H1 (cell line): ENCODE data around the gene SPAG16. TPM values are rescaled to one million over a fixed set of nuclear protein-coding genes. Genes with fewer than 3 reads are reported as not detected.

ENCODE experiments used
- CTCF ChIA-PET: fragments of 300-600 bp; sonication (Branson Sonifier 250); formaldehyde crosslinking; loops from one replicate; lab custom pipeline; 2021; ENCODE audit not compliant: partially characterized antibody; lab: Charles Lee
- POLR2A ChIA-PET: fragments of 300-600 bp; sonication (Branson Sonifier 250); formaldehyde crosslinking; loops from one replicate; lab custom pipeline; 2021; ENCODE audit warnings: inconsistent platforms; ENCODE audit not compliant: partially characterized antibody; lab: Charles Lee
- DNase-seq, 2 experiments: peaks; one replicate each; pipeline versions ENCODE4 v3.0.0 to v3.0.0-alpha.2; 2010 to 2022; ENCODE audit warnings: low spot score in 2 of 2, low read depth in 1 of 2, mixed read lengths in 1 of 2
- FAIRE-seq: peaks from 2 replicates; lab custom pipeline; 2011; peaks lifted over from hg19 to GRCh38; lab: Jason Lieb, UNC
- H2AFZ ChIP-seq: 2 replicates; pipeline ENCODE4 v1.8.1; 2012; ENCODE audit warnings: low read length, inconsistent platforms
- H2AK5ac ChIP-seq: 2 replicates; pipeline ENCODE4 v1.6.1; 2013; ENCODE audit warnings: low read depth, low read length
- H2BK120ac ChIP-seq: replicated peaks from 2 replicates; pipeline ENCODE3; 2013; ENCODE audit warnings: low read depth, low read length, inconsistent platforms
- H2BK12ac ChIP-seq: 2 replicates; pipeline ENCODE4 v1.6.1; 2013; ENCODE audit warnings: low read depth, low read length
- H2BK15ac ChIP-seq: 2 replicates; pipeline ENCODE4 v1.6.1; 2013; ENCODE audit warnings: low read length
- H2BK20ac ChIP-seq: 2 replicates; pipeline ENCODE4 v1.6.1; 2013; ENCODE audit warnings: low read length
- H2BK5ac ChIP-seq: 2 replicates; pipeline ENCODE4 v1.6.1; 2013; ENCODE audit warnings: low read depth, low read length
- H3K14ac ChIP-seq: 2 replicates; pipeline ENCODE4 v1.6.1; 2013; ENCODE audit warnings: inconsistent platforms; ENCODE audit not compliant: insufficient read length
- H3K18ac ChIP-seq: 2 replicates; pipeline ENCODE4 v1.6.1; 2013; ENCODE audit warnings: low read length; ENCODE audit errors: extremely low read depth
- H3K23ac ChIP-seq: 2 replicates; pipeline ENCODE4 v1.6.1; 2013; ENCODE audit warnings: inconsistent platforms; ENCODE audit not compliant: insufficient read length
- H3K23me2 ChIP-seq: 2 replicates; pipeline ENCODE4 v1.6.1; 2013; ENCODE audit warnings: low read depth, low read length
- H3K27ac ChIP-seq: 2 replicates; pipeline ENCODE4 v1.6.1; 2011; ENCODE audit warnings: low read depth, low read length, inconsistent platforms
- H3K27me3 ChIP-seq, 4 experiments: replicated peaks in 1 of 4; 1 replicate in 1 of 4; 2 replicates in 3 of 4; pipeline versions ENCODE4 v1.6.1 to v1.8.1; 2011 to 2013; ENCODE audit warnings: low read length in 3 of 4, mild to moderate bottlenecking in 3 of 4, inconsistent platforms in 2 of 4, mixed read lengths in 2 of 4, moderate library complexity in 1 of 4; ENCODE audit not compliant: control insufficient read depth in 3 of 4, insufficient read depth in 3 of 4; ENCODE audit errors: extremely low read depth in 1 of 4
- H3K36me3 ChIP-seq, 4 experiments: 2 replicates each; pipeline versions ENCODE4 v1.6.1 to v1.8.1; 2011 to 2013; ENCODE audit warnings: mild to moderate bottlenecking in 4 of 4, low read length in 3 of 4, moderate library complexity in 2 of 4, control low read depth in 1 of 4, inconsistent platforms in 1 of 4; ENCODE audit not compliant: insufficient read depth in 4 of 4, control insufficient read depth in 2 of 4
- H3K4ac ChIP-seq: replicated peaks from 2 replicates; pipeline ENCODE3; 2013; ENCODE audit warnings: low read length, low read depth, mixed read lengths, inconsistent platforms; ENCODE audit not compliant: insufficient read length
- H3K4me1 ChIP-seq, 4 experiments: replicated peaks in 1 of 4; 1 replicate in 1 of 4; 2 replicates in 3 of 4; pipeline versions ENCODE4 v1.6.1 to v1.8.1; 2011 to 2013; ENCODE audit warnings: low read length in 3 of 4, inconsistent platforms in 2 of 4, mixed read lengths in 1 of 4; ENCODE audit not compliant: insufficient read depth in 4 of 4, control insufficient read depth in 3 of 4
- H3K4me2 ChIP-seq, 2 experiments: 2 replicates each; pipeline versions ENCODE4 v1.6.1 to v1.8.1; 2011 to 2013; ENCODE audit warnings: low read depth in 2 of 2, low read length in 2 of 2, control low read depth in 1 of 2, inconsistent platforms in 1 of 2, mild to moderate bottlenecking in 1 of 2; ENCODE audit not compliant: insufficient read depth in 1 of 2
- H3K4me3 ChIP-seq, 4 experiments: fragments of 200-600, 300-600 bp in 1 of 4; sonication (generic), shearing (Covaris generic), sonication (Bioruptor Twin) in 1 of 4; 2 replicates each; pipeline versions ENCODE4 v1.5.1 to v1.8.1; 2011 to 2016; ENCODE audit warnings: low read length in 4 of 4, low read depth in 3 of 4, control low read depth in 2 of 4, inconsistent platforms in 2 of 4, mild to moderate bottlenecking in 2 of 4, mixed read lengths in 1 of 4, moderate library complexity in 1 of 4; ENCODE audit not compliant: insufficient read depth in 2 of 4; ENCODE audit errors: extremely low read depth in 1 of 4
- H3K56ac ChIP-seq: replicated peaks from 2 replicates; pipeline ENCODE3; 2013; ENCODE audit warnings: low read depth, mild to moderate bottlenecking, mixed read lengths, low read length, inconsistent platforms; ENCODE audit not compliant: insufficient read length
- H3K79me1 ChIP-seq: 2 replicates; pipeline ENCODE4 v1.6.1; 2013; ENCODE audit warnings: low read depth, low read length, control low read depth
- H3K79me2 ChIP-seq, 2 experiments: 2 replicates each; pipeline versions ENCODE4 v1.6.1 to v1.8.1; 2012 to 2013; ENCODE audit warnings: low read length in 2 of 2, mild to moderate bottlenecking in 2 of 2, inconsistent platforms in 1 of 2; ENCODE audit not compliant: insufficient read depth in 2 of 2, control insufficient read depth in 1 of 2
- H3K9ac ChIP-seq, 4 experiments: replicated peaks in 1 of 4; 1 replicate in 1 of 4; 2 replicates in 3 of 4; pipeline versions ENCODE4 v1.6.1 to v1.8.1; 2011 to 2013; ENCODE audit warnings: low read depth in 3 of 4, low read length in 3 of 4, control low read depth in 2 of 4, mild to moderate bottlenecking in 2 of 4, moderate library complexity in 2 of 4, inconsistent platforms in 1 of 4; ENCODE audit errors: extremely low read depth in 1 of 4
- H3K9me3 ChIP-seq, 2 experiments: 2 replicates each; pipeline versions ENCODE4 v1.6.1 to v1.8.1; 2012 to 2013; ENCODE audit warnings: mild to moderate bottlenecking in 2 of 2, moderate library complexity in 2 of 2, control low read depth in 1 of 2, inconsistent platforms in 1 of 2, low read depth in 1 of 2, low read length in 1 of 2, mixed read lengths in 1 of 2; ENCODE audit not compliant: insufficient read depth in 2 of 2
- H4K20me1 ChIP-seq, 2 experiments: replicated peaks in 1 of 2; 2 replicates each; pipeline versions ENCODE3 to v1.8.1; 2011 to 2013; ENCODE audit warnings: inconsistent platforms in 2 of 2, low read length in 2 of 2, mild to moderate bottlenecking in 1 of 2; ENCODE audit not compliant: insufficient read depth in 2 of 2, control insufficient read depth in 1 of 2
- H4K5ac ChIP-seq: 2 replicates; pipeline ENCODE4 v1.6.1; 2013; ENCODE audit warnings: low read length, low read depth, mixed read lengths, inconsistent platforms; ENCODE audit not compliant: insufficient read length
- H4K8ac ChIP-seq: 2 replicates; pipeline ENCODE4 v1.8.0; 2013; ENCODE audit warnings: mild to moderate bottlenecking, moderate library complexity, low read length, inconsistent platforms; ENCODE audit not compliant: insufficient read depth; ENCODE audit errors: extremely low read depth
- H4K91ac ChIP-seq: replicated peaks from 2 replicates; pipeline ENCODE3; 2013; ENCODE audit warnings: low read length, mixed read lengths, inconsistent platforms; ENCODE audit not compliant: insufficient read length
- ATF2 ChIP-seq: IDR thresholded peaks from 2 replicates; pipeline ENCODE4 v1.6.1; 2012; ENCODE audit warnings: low read length, inconsistent platforms
- MAFK ChIP-seq: IDR thresholded peaks from 2 replicates; pipeline ENCODE4 v1.6.1; 2012; ENCODE audit warnings: low read depth, mild to moderate bottlenecking, improper control_type of control experiment, low read length
- MAX ChIP-seq: IDR thresholded peaks from 2 replicates; pipeline ENCODE4 v1.6.1; 2012; ENCODE audit warnings: inconsistent platforms
- NRF1 ChIP-seq: IDR thresholded peaks from 2 replicates; pipeline ENCODE4 v1.6.1; 2011; ENCODE audit warnings: mild to moderate bottlenecking, low read depth, low read length, improper control_type of control experiment
- RAD21 ChIP-seq, 2 experiments: IDR thresholded peaks in 1 of 2; conservative IDR thresholded peaks in 1 of 2; 2 replicates each; pipeline ENCODE4 v1.6.1; 2011; ENCODE audit warnings: low read depth in 2 of 2, low read length in 2 of 2, improper control_type of control experiment in 1 of 2, inconsistent platforms in 1 of 2, mild to moderate bottlenecking in 1 of 2, moderate library complexity in 1 of 2
- RNF2 ChIP-seq: fragments of 200-900, 300-1000 bp; sonication (generic); IDR thresholded peaks from 2 replicates; pipeline ENCODE4 v1.7.1; 2016; ENCODE audit warnings: borderline replicate concordance, low read depth, mild to moderate bottlenecking, antibody characterized with exemption, low read length; ENCODE audit not compliant: poor library complexity, severe bottlenecking; ENCODE audit errors: missing control alignments
- SP1 ChIP-seq: IDR thresholded peaks from 2 replicates; pipeline ENCODE4 v1.6.1; 2011; ENCODE audit warnings: low read depth, low read length
- SUZ12 ChIP-seq: fragments of 200-600 bp; sonication (generic); IDR thresholded peaks from 2 replicates; pipeline ENCODE4 v1.6.1; 2012; ENCODE audit warnings: mild to moderate bottlenecking, inconsistent platforms, low read length, moderate library complexity, mixed read lengths
- TCF12 ChIP-seq: IDR thresholded peaks from 2 replicates; pipeline ENCODE4 v1.6.1; 2011; ENCODE audit warnings: low read depth, mild to moderate bottlenecking, low read length
- WGBS, 2 experiments: shearing (Covaris generic) in 1 of 2; methylation state at CpG; one replicate each; pipeline versions ENCODE4 v1.1.6 to v1.1.7; 2013 to 2015; ENCODE audit warnings: low lambda C conversion rate in 2 of 2, mixed read lengths in 2 of 2, inconsistent platforms in 1 of 2, low coverage in 1 of 2, missing lambda C conversion rate in 1 of 2; ENCODE audit not compliant: insufficient replicate concordance in 2 of 2, insufficient coverage in 1 of 2, insufficient read length in 1 of 2; ENCODE audit errors: extremely low coverage in 1 of 2, missing lambda C conversion rate in 1 of 2; 5-methylcytosine and 5-hydroxymethylcytosine counted together
- polyA plus RNA-seq, 7 experiments: library from polyadenylated mRNA; depleted of rRNA in 3 of 7; stranded (reverse) in 5 of 7; unstranded in 2 of 7; fragments of >200 nt in 5 of 7; fragments of 200-250 nt in 2 of 7; gene quantifications; 1 replicate in 5 of 7; 2 replicates in 1 of 7; 4 replicates in 1 of 7; pipeline versions ENCODE4 v1.2.1 to v1.2.3, GENCODE V29; 2011 to 2013; ENCODE audit warnings: missing spikeins in 2 of 7, mixed read lengths in 2 of 7
- total RNA-seq: library from RNA; stranded (reverse); fragmentation: NEBNext Ultra II Directional; extraction: Animal tissue kit (Norgen Biotek cat#: 25700); gene quantifications from 2 replicates; pipeline ENCODE4 v1.2.1, GENCODE V29; 2021

The SPAG16 gene
- total and polyA plus RNA-seq, 2 of the 8 experiments (the other 6 are each of a cell fraction or from before 2014, with no cell fraction given) = 6.0 to 14.9 TPM

GRCh38 chr2:214051585-214051984, 767.3 kb downstream of the SPAG16 start:
- H3K79me2 ChIP-seq = no peaks in the 10 kb centered on the region
- no peak overlapping the region for H4K5ac ChIP-seq
- no peak overlapping the region for H2BK5ac ChIP-seq
- no peaks in the 10 kb centered on the region for H3K27me3 ChIP-seq
- no peak overlapping the region for H3K4me3 ChIP-seq
- no peak overlapping the region for H2BK15ac ChIP-seq
- no peak overlapping the region for H2BK120ac ChIP-seq
- no peak overlapping the region for H3K4ac ChIP-seq
- H4K91ac ChIP-seq = no peak overlapping the region
- no peak overlapping the region for H3K18ac ChIP-seq
- H4K20me1 ChIP-seq = no peaks in the 10 kb centered on the region
- H3K79me1 ChIP-seq = no peaks in the 10 kb centered on the region
- no peaks in the 10 kb centered on the region for H3K36me3 ChIP-seq
- H3K23me2 ChIP-seq = peaks cover 2% of the 10 kb centered on the region; the same call in 1 of the 2 replicates
- DNase-seq (no peak), FAIRE-seq (no peak)
- no peak overlapping the region for H2BK12ac ChIP-seq
- ChIA-PET CTCF (interaction anchor here (0.8 kb wide), 1 partner anchor 12 kb away, joined by 3 read pairs; no protein-coding TSS in a partner anchor), POLR2A (no interaction called here)
- WGBS, 2 experiments = 87% methylated on average over 1 of the region's 1 CpG; no CpG with 5 or more reads in 1 of the 2 experiments
- no peak overlapping the region for H2BK20ac ChIP-seq
- H3K14ac ChIP-seq = no peak overlapping the region
- H4K8ac ChIP-seq = no peak overlapping the region
- no peak overlapping the region for H2AK5ac ChIP-seq
- no peak overlapping the region for H2AFZ ChIP-seq
- no peak overlapping the region for H3K4me2 ChIP-seq
- no peaks in the 10 kb centered on the region for H3K9me3 ChIP-seq
- no peak overlapping the region for H3K56ac ChIP-seq
- H3K27ac ChIP-seq = no peak overlapping the region
- no peak overlapping the region for H3K9ac ChIP-seq
- no peak overlapping the region for H3K23ac ChIP-seq
- H3K4me1 ChIP-seq = no peaks in the 10 kb centered on the region
- TF ChIP-seq ATF2 (no peak), TCF12 (no peak), RNF2 (no peak), SUZ12 (no peak), NRF1 (no peak), MAX (no peak), MAFK (no peak), SP1 (no peak), RAD21 (IDR thresholded peaks at IDR 0.05 in 1 of 2, conservative IDR thresholded peaks at IDR 0.05 in 1 of 2; ENCODE audit: low read depth in 2 of 2, low read length in 2 of 2) (no peak)
